ENCODE results near the gene KIRREL3. TPM values are rescaled to one million over a fixed set of nuclear protein-coding genes. Genes with fewer than 3 reads are reported as not detected.

The KIRREL3 gene
- total and polyA plus RNA-seq, 9 of the 15 experiments (the other 6 are each of a cell fraction or from before 2014, with no cell fraction given): 0.04 to 0.10 TPM; not detected in 7

GRCh38 chr11:127027000-127027399 is 26.4 kb upstream of the KIRREL3 start:
- no peaks in the 10 kb centered on the region for H3K27me3 ChIP-seq (ENCODE audit: control insufficient read depth in 2 of 2, insufficient read depth in 2 of 2, low read length in 2 of 2)
- POLR2A ChIA-PET: no interaction called here
- FAIRE-seq: no peak
- TF ChIP-seq HNRNPUL1 (IDR thresholded peaks at IDR 0.05; ENCODE audit: low read length) (no peak), CTBP1 (IDR thresholded peaks at IDR 0.05; ENCODE audit: borderline replicate concordance) (no peak), ZNF75A (CRISPR knock-in tag; IDR thresholded peaks at IDR 0.05) (no peak), ELF2 (CRISPR knock-in tag; IDR thresholded peaks at IDR 0.05) (no peak), DLX4 (CRISPR knock-in tag; IDR thresholded peaks at IDR 0.05) (no peak), NR0B1 (IDR thresholded peaks at IDR 0.05; ENCODE audit: partially characterized antibody) (no peak), HES1 (IDR thresholded peaks at IDR 0.05; ENCODE audit: low read depth) (no peak), FOXJ3 (CRISPR knock-in tag; IDR thresholded peaks at IDR 0.05) (no peak), CTCF (IDR thresholded peaks at IDR 0.05 in 2 of 3, conservative IDR thresholded peaks at IDR 0.05 in 1 of 3; ENCODE audit: insufficient read depth in 2 of 3, low read depth in 1 of 3, low read length in 3 of 3) (no peak), ZBTB26 (CRISPR knock-in tag; IDR thresholded peaks at IDR 0.05) (no peak), ILF3 (IDR thresholded peaks at IDR 0.05; ENCODE audit: borderline replicate concordance) (no peak), BCLAF1 (IDR thresholded peaks at IDR 0.05; ENCODE audit: borderline replicate concordance in 1 of 2, control insufficient read depth in 1 of 2, low read depth in 2 of 2, low read length in 1 of 2) (no peak), IRF1 (CRISPR knock-in tag; IDR thresholded peaks at IDR 0.05; ENCODE audit: borderline replicate concordance) (no peak)

More at GRCh38 chr11:127027000-127027399, 26.4 kb upstream of the KIRREL3 start:
- H3K9me1 ChIP-seq (ENCODE audit: control insufficient read depth, insufficient read depth, low read length): no peaks in the 10 kb centered on the region
- H4K20me1 ChIP-seq (replicated peaks; ENCODE audit: control insufficient read depth, insufficient read depth, low read length): no peaks in the 10 kb centered on the region
- WGBS (ENCODE audit: insufficient coverage, low coverage, missing lambda C conversion rate): 2% methylated on average over 4 of the region's 4 CpGs
- ATAC-seq: no peak
- no peak overlapping the region for H3K9ac ChIP-seq (ENCODE audit: insufficient read depth in 1 of 2, low read depth in 2 of 2, low read length in 2 of 2)
- DNase-seq (ENCODE audit: extremely low read depth in 1 of 4, low spot score in 3 of 4): no peak
- intact Hi-C loops (cut with micrococcal nuclease) (no loop called here), in situ Hi-C loops (cut with MboI) (no loop called here)
- no peaks in the 10 kb centered on the region for H3K36me3 ChIP-seq (ENCODE audit: control insufficient read depth, insufficient read depth, low read length)
- no peak overlapping the region for H3K27ac ChIP-seq (ENCODE audit: extremely low read depth, low read depth, low read length)
- H3K79me2 ChIP-seq (ENCODE audit: control insufficient read depth, insufficient read depth, low read length): no peaks in the 10 kb centered on the region
- BruUV-seq (replicated peaks): no TSS peak
- H3K4me3 ChIP-seq: no peak overlapping the region
- H3K4me2 ChIP-seq (ENCODE audit: insufficient read depth, low read length): no peak overlapping the region
- H3K4me1 ChIP-seq (replicated peaks in 1 of 2; ENCODE audit: control insufficient read depth in 2 of 2, insufficient read depth in 2 of 2, low read length in 2 of 2): no peaks in the 10 kb centered on the region
- H2AFZ ChIP-seq (ENCODE audit: low read depth, low read length): no peak overlapping the region
- H3K9me3 ChIP-seq (replicated peaks; ENCODE audit: control insufficient read depth, insufficient read depth, low read depth, low read length): no peaks in the 10 kb centered on the region
- CTCF ChIA-PET (ENCODE audit: low intra/inter-chr PET ratio): no interaction called here

All from K562 (cell line).